Stimulated activated CD4-positive, alpha-beta T cell treated with anti-CD3 and anti-CD28 coated beads, Interleukin-1b, Interleukin-23, amount 100 ng/mL, for 1 hour (primary cell): ENCODE data around the gene SHISA4.
A peak's percentile ranks its signal among the peaks of the same experiment; 100 is the strongest.

ENCODE experiments used
- DNase-seq, 2 donors: peaks; one replicate each; pipeline ENCODE4 v3.0.0-alpha.2; 2020; ENCODE audit warnings: low read depth in 2 of 2

The SHISA4 gene

GRCh38 chr1:201881617-201882016, 7.1 kb upstream of the SHISA4 start:
- no peak for DNase-seq

GRCh38 chr1:201882665-201883132, 6.0 kb upstream of the SHISA4 start:
- DNase-seq: no peak

GRCh38 chr1:201883266-201883665, 5.4 kb upstream of the SHISA4 start:
- DNase-seq: no peak

- DNase-seq: no peak
Observed at GRCh38 chr1:201883786-201884185, 4.9 kb upstream of the SHISA4 start.

GRCh38 chr1:201884425-201884824, 4.3 kb upstream of the SHISA4 start:
- DNase-seq: no peak

GRCh38 chr1:201885531-201886075, 3.1 kb upstream of the SHISA4 start:
- no peak for DNase-seq

GRCh38 chr1:201886103-201886885, 2.4 kb upstream of the SHISA4 start:
- DNase-seq: no peak

- DNase-seq: no peak
Observed at GRCh38 chr1:201887116-201887866, 1.4 kb upstream of the SHISA4 start.

GRCh38 chr1:201889090-201889968, 631 bp downstream of the SHISA4 start:
- no peak for DNase-seq

- no peak for DNase-seq
Observed at GRCh38 chr1:201890223-201890622, 1.5 kb downstream of the SHISA4 start.

- no peak for DNase-seq
Observed at GRCh38 chr1:201890806-201891450, 2.2 kb downstream of the SHISA4 start.

- DNase-seq: no peak
Observed at GRCh38 chr1:201891451-201892045, 2.9 kb downstream of the SHISA4 start.

GRCh38 chr1:201892211-201892610, 3.5 kb downstream of the SHISA4 start:
- DNase-seq: no peak

GRCh38 chr1:201893431-201893830, 4.7 kb downstream of the SHISA4 start:
- DNase-seq: no peak

- no peak for DNase-seq
Observed at GRCh38 chr1:201894343-201895119, 5.8 kb downstream of the SHISA4 start.

GRCh38 chr1:201895120-201895665, 6.5 kb downstream of the SHISA4 start:
- DNase-seq: no peak

GRCh38 chr1:201895913-201896807, 7.5 kb downstream of the SHISA4 start:
- peak; percentile 57 for DNase-seq

GRCh38 chr1:201896951-201897391, 8.3 kb downstream of the SHISA4 start:
- no peak for DNase-seq
